BJ (cell line): ENCODE data around the gene BBIP1. TPM values are rescaled to one million over a fixed set of nuclear protein-coding genes. Genes with fewer than 3 reads are reported as not detected.
"Not testable (repeated sequence)": the region's sequence is repeated elsewhere in the genome, so short reads cannot be mapped to it uniquely, and the experiment has no call there.

ENCODE experiments used
- CTCF ChIA-PET: fragments of 350-600 bp; formaldehyde crosslinking; extraction: SDS; loops from one replicate; lab custom pipeline; 2021; ENCODE audit warnings: antibody characterized with exemption, inconsistent platforms; lab: Yijun Ruan, JAX
- POLR2A ChIA-PET: fragments of 300-600 bp; sonication (Branson Sonifier 250); formaldehyde crosslinking; extraction: SDS; loops from one replicate; lab custom pipeline; 2021; ENCODE audit warnings: antibody characterized with exemption; lab: Charles Lee
- DNase-seq: peaks from one replicate; pipeline ENCODE4 v3.0.0-alpha.2; 2011; ENCODE audit warnings: low read depth
- H3K27me3 ChIP-seq: 2 replicates; pipeline ENCODE4 v1.6.0; 2011; ENCODE audit warnings: low read length; ENCODE audit not compliant: control insufficient read depth, insufficient read depth
- H3K36me3 ChIP-seq: 2 replicates; pipeline ENCODE4 v1.5.1; 2011; ENCODE audit warnings: low read length; ENCODE audit not compliant: control insufficient read depth, insufficient read depth
- H3K4me3 ChIP-seq: 2 replicates; pipeline ENCODE4 v1.5.1; 2011; ENCODE audit warnings: low read depth, mild to moderate bottlenecking, control low read depth, low read length
- CTCF ChIP-seq: IDR thresholded peaks from 2 replicates; pipeline ENCODE4 v1.5.1; 2011; ENCODE audit warnings: low read depth, mild to moderate bottlenecking, control low read depth, inconsistent platforms, low read length, moderate library complexity; ENCODE audit not compliant: insufficient read depth
- polyA plus RNA-seq: library from polyadenylated mRNA; depleted of rRNA; stranded (reverse); fragments of >200 nt; gene quantifications from 2 replicates; pipeline ENCODE4 v1.2.3, GENCODE V29; 2011

BBIP1 gene
- polyA plus RNA-seq, 1 experiment: 11.0 TPM

- no peak for TF ChIP-seq CTCF
- H3K27me3 ChIP-seq: no peaks in the 10 kb centered on the region
- no peak for DNase-seq
- H3K36me3 ChIP-seq: no peaks in the 10 kb centered on the region
- H3K4me3 ChIP-seq: no peak overlapping the region
- CTCF ChIA-PET: interaction anchor here (0.8 to 1.3 kb wide), 3 partner anchors 15 to 257 kb away, joined by 3 to 6 read pairs (median 3); no protein-coding TSS in a partner anchor
- POLR2A ChIA-PET: no interaction called here
Observed at GRCh38 chr10:110867807-110868465, 51.0 kb downstream of the BBIP1 start.

DNA sequence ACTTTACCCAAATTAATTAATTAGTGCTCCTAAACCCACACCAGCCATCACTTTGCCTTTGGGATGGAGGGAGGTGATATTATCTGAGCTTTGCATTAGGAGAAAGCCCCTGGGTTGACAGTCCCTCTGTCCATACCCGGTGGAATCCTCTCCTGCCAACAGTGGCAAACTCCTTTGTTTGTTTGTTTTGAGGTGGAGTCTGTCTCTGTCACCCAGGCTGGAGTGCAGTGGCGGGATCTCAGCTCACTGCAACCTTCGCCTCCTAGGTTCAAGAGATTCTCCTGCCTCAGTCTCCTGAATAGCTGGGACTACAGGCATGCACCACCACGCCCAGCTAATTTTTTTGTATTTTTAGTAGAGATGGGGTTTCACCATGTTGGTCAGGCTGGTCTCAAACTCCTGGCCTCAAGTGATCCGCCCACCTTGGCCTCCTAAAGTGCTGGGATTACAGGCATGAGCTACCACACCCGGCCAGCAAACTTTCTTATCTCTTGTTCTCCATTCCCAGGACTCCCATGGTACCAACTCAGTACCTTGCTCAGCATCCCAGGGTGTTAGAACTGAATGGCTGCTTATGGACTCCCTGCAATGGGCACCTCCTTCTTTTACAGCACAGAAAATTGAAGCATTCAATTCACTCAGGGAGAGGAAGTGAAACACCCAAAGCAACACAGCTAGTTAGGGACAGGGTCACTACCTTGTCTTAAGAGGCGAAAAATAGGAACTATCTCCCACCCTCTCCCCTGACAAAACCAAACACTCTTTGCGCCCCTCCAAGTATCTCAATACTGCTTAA is 51.8 kb downstream of the BBIP1 start:
- H3K36me3 ChIP-seq, DNase-seq: not testable (repeated sequence)
- CTCF ChIA-PET: interaction anchor here (0.8 to 1.3 kb wide), 3 partner anchors 16 to 256 kb away, joined by 3 to 6 read pairs (median 3); no protein-coding TSS in a partner anchor

DNA sequence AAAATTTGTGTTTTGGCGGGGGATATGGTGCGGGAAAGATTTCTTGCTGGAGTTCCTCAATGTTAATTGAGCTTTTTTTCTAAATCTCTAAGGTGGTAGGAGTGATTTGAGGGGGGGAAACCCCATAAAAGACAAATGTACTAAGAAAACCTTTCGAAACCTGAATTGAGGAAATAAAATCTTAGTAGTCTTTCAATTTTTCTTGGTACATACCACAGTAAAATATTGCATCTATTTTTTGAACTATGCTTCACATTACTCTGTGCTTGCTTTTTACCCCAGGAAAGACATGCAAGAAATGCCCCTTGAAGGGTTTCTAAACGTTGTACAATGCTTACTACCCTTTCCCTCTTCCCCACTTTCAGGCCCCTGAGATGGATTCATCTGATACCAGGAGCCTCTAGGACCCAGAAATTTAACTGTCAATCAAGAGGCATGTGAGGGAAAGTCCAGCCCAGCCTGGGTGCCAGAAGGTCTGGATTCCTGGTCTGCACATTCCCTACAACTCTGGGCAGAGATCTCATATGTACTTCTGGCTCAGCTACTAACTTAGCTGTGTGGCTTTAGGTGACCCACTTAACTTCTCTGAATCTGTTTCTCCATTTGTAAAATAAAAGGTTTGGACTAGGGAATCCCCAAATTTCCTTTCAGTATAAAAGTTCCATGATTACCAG is 53.0 kb downstream of the BBIP1 start:
- CTCF ChIA-PET: interaction anchor here (1.0 to 1.8 kb wide), 2 partner anchors 13 to 62 kb away, joined by 3 read pairs; no protein-coding TSS in a partner anchor
- no peak for DNase-seq
- Histone ChIP-seq H3K36me3 (no peaks in the 10 kb centered on the region), H3K27me3 (no peaks in the 10 kb centered on the region), H3K4me3 (no peak overlapping the region)
- no peak for TF ChIP-seq CTCF
- POLR2A ChIA-PET: no interaction called here

More for the DNA sequence above, 51.8 kb downstream of the BBIP1 start:
- POLR2A ChIA-PET, H3K27me3 ChIP-seq, H3K4me3 ChIP-seq: not testable (repeated sequence)

GRCh38 chr10:110865186-110865808 is 53.7 kb downstream of the BBIP1 start:
- H3K36me3 ChIP-seq: no peaks in the 10 kb centered on the region
- ChIA-PET CTCF (interaction anchor here (1.0 to 1.8 kb wide), 2 partner anchors 13 to 61 kb away, joined by 3 read pairs; no protein-coding TSS in a partner anchor), POLR2A (interaction anchor here (0.6 kb wide), 1 partner anchor 542 kb away, joined by 3 read pairs; no protein-coding TSS in a partner anchor)
- DNase-seq: peak; percentile 56
- H3K27me3 ChIP-seq: no peaks in the 10 kb centered on the region
- H3K4me3 ChIP-seq: no peak overlapping the region
- TF ChIP-seq CTCF: no peak

DNA sequence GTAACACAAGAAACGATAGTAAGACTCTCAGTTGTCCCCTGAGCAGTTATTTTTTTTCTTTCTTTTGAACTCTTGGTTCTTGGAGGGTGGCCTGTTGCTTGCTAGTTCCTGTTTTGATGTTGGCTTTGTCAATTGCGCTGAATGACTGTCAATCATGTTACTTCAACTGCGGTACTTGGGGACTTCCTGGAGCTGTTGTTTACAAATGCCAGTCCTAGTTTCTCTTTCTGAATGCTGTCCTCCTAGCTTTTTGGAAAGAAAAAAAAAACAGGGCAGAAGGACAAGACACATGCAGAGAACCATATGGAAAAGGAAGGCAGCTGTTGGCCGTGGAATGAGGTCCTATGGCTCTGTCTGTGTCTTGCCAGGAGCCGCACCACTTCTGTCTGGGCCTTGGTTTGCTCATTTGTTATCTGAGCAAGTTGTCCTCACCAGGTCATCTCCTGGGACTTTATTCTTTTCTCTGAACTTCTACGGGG is 54.3 kb downstream of the BBIP1 start:
- H3K4me3 ChIP-seq: no peak overlapping the region
- no peaks in the 10 kb centered on the region for H3K36me3 ChIP-seq
- no peaks in the 10 kb centered on the region for H3K27me3 ChIP-seq
- TF ChIP-seq CTCF: no peak
- ChIA-PET POLR2A (interaction anchor here (0.6 kb wide), 1 partner anchor 541 kb away, joined by 3 read pairs; no protein-coding TSS in a partner anchor), CTCF (interaction anchor here (1.8 kb wide), 1 partner anchor 61 kb away, joined by 3 read pairs; no protein-coding TSS in a partner anchor)
- DNase-seq: no peak
